ENCODE measurements around the gene PPP1R12B.
"Not testable (repeated sequence)": the region's sequence is repeated elsewhere in the genome, so short reads cannot be mapped to it uniquely, and the experiment has no call there.

Gene PPP1R12B

DNA sequence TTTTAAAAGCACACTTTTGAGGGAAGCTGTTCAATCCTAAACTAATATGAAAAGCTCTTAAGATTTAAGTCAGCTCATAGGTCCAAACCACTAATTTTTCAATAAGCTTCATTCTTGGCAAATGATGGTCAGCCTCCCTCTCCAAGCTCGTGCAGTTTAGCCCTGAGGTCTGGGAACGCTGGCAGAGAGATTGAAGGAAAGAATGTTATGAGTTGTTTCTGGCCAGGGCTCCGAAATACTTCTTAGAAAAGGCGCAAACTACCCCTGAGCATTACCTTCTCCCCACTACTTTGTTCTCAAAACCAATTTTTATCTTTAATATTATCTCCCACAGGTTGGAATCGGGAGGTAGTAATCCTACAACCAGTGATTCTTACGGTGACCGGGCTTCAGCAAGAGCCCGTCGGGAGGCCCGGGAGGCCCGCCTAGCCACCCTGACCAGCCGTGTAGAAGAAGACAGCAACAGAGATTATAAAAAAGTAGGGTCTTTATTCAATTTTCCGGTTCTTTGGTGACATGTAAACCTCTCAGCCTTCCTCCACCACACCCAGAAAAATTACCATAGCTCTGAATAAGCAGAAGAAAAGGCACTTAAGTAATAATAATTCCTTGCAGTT lies 214.1 kb downstream of the PPP1R12B start:
- DNase-seq: no peak

DNA sequence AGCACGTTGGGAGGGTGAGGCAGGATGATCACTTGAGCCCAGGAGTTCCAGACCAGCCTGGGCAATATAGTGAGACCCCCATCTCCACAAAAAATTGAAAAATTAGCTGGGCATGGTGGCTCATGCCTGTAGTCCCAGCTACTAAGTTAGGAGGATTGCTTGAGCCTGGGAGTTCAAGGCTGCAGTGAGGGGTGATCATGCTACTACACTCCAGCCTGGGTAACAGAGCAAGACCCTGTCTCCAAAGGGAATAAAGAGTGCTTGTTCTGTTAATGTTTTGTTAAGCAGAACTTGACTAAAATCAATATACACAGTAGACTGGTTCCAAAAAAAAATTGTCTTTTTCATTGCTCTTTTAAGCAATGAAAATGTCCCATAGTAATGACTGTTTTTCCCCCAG lies 215.3 kb downstream of the PPP1R12B start:
- no peak for DNase-seq

- no peak for DNase-seq
Observed at GRCh38 chr1:202564958-202565495, 216.5 kb downstream of the PPP1R12B start.

GRCh38 chr1:202565890-202566602 lies 217.5 kb downstream of the PPP1R12B start:
- DNase-seq: no peak

DNA sequence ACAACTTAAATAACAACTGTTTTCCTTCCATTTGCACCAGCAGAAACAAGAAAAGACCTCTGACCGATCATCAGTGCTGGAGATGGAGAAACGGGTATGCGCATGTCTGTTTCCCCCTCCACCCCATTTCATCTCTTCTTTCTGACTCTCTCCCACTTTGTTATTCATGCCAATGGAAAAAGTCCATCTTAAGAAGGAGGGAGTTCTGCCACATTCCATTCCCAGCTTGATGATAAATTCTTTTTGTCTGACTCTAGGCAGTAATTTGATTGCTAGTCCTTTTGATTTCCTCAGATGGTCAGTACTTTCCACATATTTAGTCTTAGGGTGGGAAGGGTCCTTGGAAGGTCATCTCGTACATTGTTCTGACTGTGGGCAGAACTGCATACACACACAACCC lies 219.2 kb downstream of the PPP1R12B start:
- DNase-seq: peak; percentile 86

GRCh38 chr1:202568410-202568809 lies 219.9 kb downstream of the PPP1R12B start:
- DNase-seq: peak; percentile 56

DNA sequence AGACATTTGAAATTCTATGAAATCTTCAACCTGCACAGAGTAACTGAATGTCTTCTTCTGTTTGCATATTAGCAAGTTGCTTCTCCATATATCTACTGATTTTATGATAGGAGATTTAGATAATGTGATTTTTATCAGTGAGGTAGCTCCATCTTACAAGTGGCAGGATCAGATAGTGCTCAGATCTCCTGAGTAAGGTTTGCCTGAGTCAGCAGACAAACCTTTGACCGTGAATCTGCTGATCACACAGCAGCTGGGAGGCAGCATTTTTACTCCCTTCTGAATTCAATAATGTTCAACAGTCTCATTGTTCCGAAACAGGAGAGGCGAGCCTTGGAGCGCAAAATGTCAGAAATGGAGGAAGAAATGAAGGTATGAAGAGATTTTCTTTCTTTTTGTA lies 220.3 kb downstream of the PPP1R12B start:
- no peak for DNase-seq

GRCh38 chr1:202569393-202570322 lies 221.2 kb downstream of the PPP1R12B start:
- peak; percentile 61 for DNase-seq

DNA sequence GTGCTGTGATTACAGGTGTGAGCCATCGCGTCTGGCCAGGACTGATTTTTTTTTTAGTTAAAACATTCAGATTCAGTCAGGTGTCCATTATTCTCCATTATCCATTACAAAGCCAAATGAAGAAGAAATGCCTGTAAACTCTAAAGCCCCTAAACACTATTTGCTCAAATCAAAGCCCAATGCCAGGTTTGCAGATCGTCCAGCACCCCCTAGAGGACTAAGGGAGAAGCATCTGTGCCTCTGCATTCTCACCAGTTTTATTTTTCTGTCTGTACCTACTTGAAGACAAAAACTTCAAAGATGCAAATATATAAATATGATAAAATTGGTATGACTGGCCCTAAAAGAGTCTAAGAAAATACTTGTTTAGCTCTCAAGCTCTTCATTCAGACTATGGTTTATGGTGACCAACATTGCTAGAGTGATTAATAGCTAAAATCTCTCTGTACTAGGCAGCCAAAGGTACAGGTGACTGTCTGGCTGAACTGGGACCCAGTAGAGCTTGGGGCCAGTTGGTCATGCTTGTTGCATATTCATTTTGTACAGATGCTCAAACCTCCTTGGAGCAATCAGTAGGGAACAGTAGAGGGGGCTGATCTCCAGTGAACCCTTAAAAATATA lies 223.3 kb downstream of the PPP1R12B start:
- DNase-seq: no peak

GRCh38 chr1:202572867-202573266 lies 224.4 kb downstream of the PPP1R12B start:
- no peak for DNase-seq

- no peak for DNase-seq
Observed at GRCh38 chr1:202575918-202576653, 227.6 kb downstream of the PPP1R12B start.

GRCh38 chr1:202576816-202577215 lies 228.3 kb downstream of the PPP1R12B start:
- DNase-seq: peak; percentile 93

DNA sequence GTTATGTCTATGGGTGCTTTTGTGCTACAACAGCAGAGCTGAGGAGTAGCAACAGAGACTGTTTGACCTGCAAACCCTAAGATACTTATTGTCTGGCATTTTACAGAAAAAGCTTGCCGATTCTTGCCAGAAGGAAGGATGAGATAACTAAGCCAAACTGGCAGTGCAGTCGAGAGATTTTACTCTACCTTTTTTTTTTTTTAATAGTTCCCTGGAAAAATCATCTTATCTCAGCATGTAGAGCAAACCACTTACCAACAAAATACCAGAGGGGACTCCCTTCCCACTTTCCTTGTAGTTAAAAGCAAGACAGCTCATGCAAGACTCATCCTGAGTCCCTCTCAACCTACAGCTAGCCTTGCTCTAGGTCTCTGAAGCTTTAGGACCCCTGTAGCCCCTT lies 228.9 kb downstream of the PPP1R12B start:
- DNase-seq: no peak

GRCh38 chr1:202578001-202578504 lies 229.6 kb downstream of the PPP1R12B start:
- DNase-seq: peak; percentile 93

GRCh38 chr1:202578565-202578964 lies 230.1 kb downstream of the PPP1R12B start:
- DNase-seq: no peak

GRCh38 chr1:202579806-202580205 lies 231.3 kb downstream of the PPP1R12B start:
- peak; percentile 97 for DNase-seq

DNA sequence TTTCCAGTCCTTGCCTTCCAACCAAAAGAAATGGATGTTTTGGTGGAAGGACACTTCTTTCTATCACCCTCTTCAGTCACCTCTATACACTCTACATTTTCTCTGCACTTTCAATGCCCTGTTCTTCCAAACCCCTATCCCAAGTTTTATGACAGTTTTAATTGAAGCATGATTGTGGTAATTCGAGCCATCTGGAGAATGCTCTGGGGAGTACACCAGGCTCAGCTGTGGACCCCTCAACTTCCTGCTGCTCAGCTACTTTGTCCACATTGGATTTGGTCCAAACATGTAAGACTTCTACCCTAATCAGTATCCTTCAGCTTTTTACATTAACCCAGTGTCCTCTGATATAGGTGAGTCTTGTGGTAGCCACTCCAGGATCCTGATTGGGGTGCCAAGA lies 232.1 kb downstream of the PPP1R12B start:
- peak; percentile 69 for DNase-seq

DNA sequence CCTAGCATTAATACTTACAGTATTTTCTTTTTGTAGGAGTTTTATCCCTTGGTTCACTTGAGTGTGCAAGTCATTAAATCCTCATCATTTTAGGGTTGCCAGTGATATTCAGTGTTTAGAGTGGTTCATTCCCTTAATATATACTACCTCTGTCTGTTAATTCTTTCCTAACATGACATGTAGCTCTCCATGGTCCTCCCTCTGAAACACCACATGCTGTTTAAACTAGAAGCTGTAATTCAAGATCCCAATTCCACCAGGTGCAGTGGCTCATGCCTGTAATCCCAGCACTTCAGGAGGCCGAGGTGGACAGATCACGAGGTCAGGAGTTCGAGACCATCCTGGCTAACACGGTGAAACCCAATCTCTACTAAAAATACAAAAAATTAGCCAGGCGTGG lies 233.9 kb downstream of the PPP1R12B start:
- DNase-seq: not testable (repeated sequence)

- DNase-seq: no peak
Observed at GRCh38 chr1:202584707-202585589, 236.4 kb downstream of the PPP1R12B start.

- peak; percentile 84 for DNase-seq
Observed at GRCh38 chr1:202585590-202585933, 237.1 kb downstream of the PPP1R12B start.

Measured in fibroblast of skin of scalp (primary cell).